ENCODE measurements around the gene POLR2F. TPM values are rescaled to one million over a fixed set of nuclear protein-coding genes. Genes with fewer than 3 reads are reported as not detected.

POLR2F gene
- total RNA-seq, 2 donors from 2014 or later: 53.2 to 62.1 TPM

GRCh38 chr22:37990862-37991261 lies 37.4 kb downstream of the POLR2F start:
- DNase-seq (ENCODE audit: low spot score): no peak
- Histone ChIP-seq H3K9me3 (no peaks in the 10 kb centered on the region), H3K36me3 (no peaks in the 10 kb centered on the region), H3K4me1 (peaks cover 0 to 7% of the 10 kb centered on the region in 2 donors), H3K27me3 (no peaks in the 10 kb centered on the region), H3K4me3 (no peak overlapping the region), H3K27ac (no peak overlapping the region)
- no peak for TF ChIP-seq CTCF (IDR thresholded peaks at IDR 0.05)

GRCh38 chr22:37991731-37992442 lies 38.4 kb downstream of the POLR2F start:
- peaks cover 0 to 12% of the 10 kb centered on the region in 2 donors for H3K4me1 ChIP-seq
- DNase-seq (ENCODE audit: low spot score): no peak
- H3K4me3 ChIP-seq: no peak overlapping the region
- H3K27ac ChIP-seq: no peak overlapping the region
- H3K9me3 ChIP-seq: no peaks in the 10 kb centered on the region
- H3K36me3 ChIP-seq: no peaks in the 10 kb centered on the region
- H3K27me3 ChIP-seq: no peaks in the 10 kb centered on the region
- no peak for TF ChIP-seq CTCF (IDR thresholded peaks at IDR 0.05)

- Histone ChIP-seq H3K4me1 (peaks cover 0 to 12% of the 10 kb centered on the region in 2 donors), H3K4me3 (no peak overlapping the region), H3K9me3 (no peaks in the 10 kb centered on the region)
Measured at GRCh38 chr22:37994049-37994448, 40.5 kb downstream of the POLR2F start.

GRCh38 chr22:37994982-37995381 lies 41.5 kb downstream of the POLR2F start:
- Histone ChIP-seq H3K27me3 (no peaks in the 10 kb centered on the region), H3K9me3 (no peaks in the 10 kb centered on the region), H3K27ac (no peak overlapping the region), H3K36me3 (no peaks in the 10 kb centered on the region), H3K4me3 (no peak overlapping the region), H3K4me1 (peaks cover 0 to 13% of the 10 kb centered on the region in 2 donors)
- TF ChIP-seq CTCF (IDR thresholded peaks at IDR 0.05): no peak
- DNase-seq (ENCODE audit: low spot score): no peak

More at GRCh38 chr22:37994049-37994448, 40.5 kb downstream of the POLR2F start:
- no peak for TF ChIP-seq CTCF (IDR thresholded peaks at IDR 0.05)
- Histone ChIP-seq H3K27me3 (no peaks in the 10 kb centered on the region), H3K27ac (no peak overlapping the region), H3K36me3 (no peaks in the 10 kb centered on the region)
- DNase-seq (ENCODE audit: low spot score): no peak

GRCh38 chr22:37995460-37995859 lies 42.0 kb downstream of the POLR2F start:
- no peaks in the 10 kb centered on the region for H3K9me3 ChIP-seq
- H3K27me3 ChIP-seq: no peaks in the 10 kb centered on the region
- DNase-seq (ENCODE audit: low spot score): no peak
- H3K27ac ChIP-seq: no peak overlapping the region
- no peak for TF ChIP-seq CTCF (IDR thresholded peaks at IDR 0.05)
- H3K4me3 ChIP-seq: no peak overlapping the region
- peaks cover 0 to 11% of the 10 kb centered on the region in 2 donors for H3K4me1 ChIP-seq
- no peaks in the 10 kb centered on the region for H3K36me3 ChIP-seq

- Histone ChIP-seq H3K36me3 (no peaks in the 10 kb centered on the region), H3K27me3 (no peaks in the 10 kb centered on the region), H3K27ac (no peak overlapping the region), H3K4me1 (peaks cover 0 to 11% of the 10 kb centered on the region in 2 donors), H3K9me3 (no peaks in the 10 kb centered on the region), H3K4me3 (no peak overlapping the region)
- DNase-seq (ENCODE audit: low spot score): no peak
- TF ChIP-seq CTCF (IDR thresholded peaks at IDR 0.05): no peak
Measured at GRCh38 chr22:37996079-37996478, 42.6 kb downstream of the POLR2F start.
